Neutrophil (primary cell): ENCODE measurements around the gene TFR2.

Experiments
- H3K27ac ChIP-seq: fragments of 200-600 bp; sonication (generic); 2 replicates; pipeline ENCODE4 v1.5.1; 2016; ENCODE audit warnings: mild to moderate bottlenecking, moderate library complexity
- H3K27me3 ChIP-seq: fragments of 200-600 bp; sonication (generic); 2 replicates; pipeline ENCODE4 v1.6.0; 2016; ENCODE audit warnings: mild to moderate bottlenecking
- H3K36me3 ChIP-seq: fragments of 200-600 bp; sonication (generic); 2 replicates; pipeline ENCODE4 v1.5.1; 2017
- H3K4me1 ChIP-seq, 2 experiments: fragments of 200-600 bp in 1 of 2; sonication (generic) in 1 of 2; 1 replicate in 1 of 2; 2 replicates in 1 of 2; pipeline versions ENCODE4 v1.5.1 to v1.6.1; 2013 to 2016; ENCODE audit warnings: low read depth in 1 of 2, low read length in 1 of 2, mild to moderate bottlenecking in 1 of 2, moderate library complexity in 1 of 2; ENCODE audit not compliant: control insufficient read depth in 1 of 2, insufficient read depth in 1 of 2
- H3K4me3 ChIP-seq, 2 experiments: fragments of 200-600 bp in 1 of 2; sonication (generic) in 1 of 2; 1 replicate in 1 of 2; 2 replicates in 1 of 2; pipeline ENCODE4 v1.5.1; 2013 to 2016; ENCODE audit warnings: low read depth in 1 of 2, low read length in 1 of 2, mild to moderate bottlenecking in 1 of 2, moderate library complexity in 1 of 2
- H3K9me3 ChIP-seq: fragments of 200-600 bp; sonication (generic); 2 replicates; pipeline ENCODE4 v1.5.1; 2016
- TF ChIP-seq, protein P1 (sequence below): fragments of 200-600 bp; sonication (generic); IDR thresholded peaks from 2 replicates; pipeline ENCODE4 v1.5.1; 2016; ENCODE audit warnings: antibody characterized with exemption

The TFR2 gene

DNA sequence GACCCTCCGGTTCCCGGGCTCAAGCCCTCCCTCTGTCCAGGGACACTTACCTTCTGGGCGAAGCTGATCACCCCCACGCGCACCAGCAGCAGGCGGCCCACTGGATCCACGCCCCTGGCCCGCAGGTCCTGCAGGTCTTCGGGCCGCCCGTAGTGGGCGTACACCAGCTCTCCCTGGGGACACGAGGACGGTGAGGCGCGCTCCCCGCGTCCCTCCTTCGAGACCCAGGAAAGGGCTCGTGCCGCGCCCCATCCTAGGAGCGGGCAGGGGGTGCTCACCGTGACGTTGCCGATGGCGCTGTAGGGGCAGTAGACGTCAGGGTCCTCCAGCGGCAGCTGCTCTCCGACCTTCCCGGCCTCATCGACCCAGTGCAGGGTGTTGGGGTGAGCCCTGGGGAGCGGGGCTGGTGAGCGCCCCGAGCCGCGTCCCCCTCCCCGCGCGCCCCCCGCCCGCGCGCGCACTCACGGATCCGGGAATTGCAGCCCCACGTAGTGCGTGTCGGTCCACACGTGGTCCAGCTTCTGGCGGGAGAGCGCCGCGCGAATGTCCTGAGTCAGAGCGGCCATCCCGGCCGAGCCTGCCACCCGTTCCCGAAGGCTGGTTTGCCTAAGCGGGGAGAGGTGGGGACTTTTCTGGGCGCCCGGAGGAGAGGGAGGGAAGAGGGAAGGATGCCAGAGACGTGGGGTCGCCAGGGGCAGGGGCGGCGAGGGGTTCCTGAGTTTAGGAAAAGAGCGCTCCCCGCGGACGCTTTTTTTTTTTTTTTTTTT is 8.2 kb downstream of the TFR2 start:
- TF ChIP-seq, protein P1, sequence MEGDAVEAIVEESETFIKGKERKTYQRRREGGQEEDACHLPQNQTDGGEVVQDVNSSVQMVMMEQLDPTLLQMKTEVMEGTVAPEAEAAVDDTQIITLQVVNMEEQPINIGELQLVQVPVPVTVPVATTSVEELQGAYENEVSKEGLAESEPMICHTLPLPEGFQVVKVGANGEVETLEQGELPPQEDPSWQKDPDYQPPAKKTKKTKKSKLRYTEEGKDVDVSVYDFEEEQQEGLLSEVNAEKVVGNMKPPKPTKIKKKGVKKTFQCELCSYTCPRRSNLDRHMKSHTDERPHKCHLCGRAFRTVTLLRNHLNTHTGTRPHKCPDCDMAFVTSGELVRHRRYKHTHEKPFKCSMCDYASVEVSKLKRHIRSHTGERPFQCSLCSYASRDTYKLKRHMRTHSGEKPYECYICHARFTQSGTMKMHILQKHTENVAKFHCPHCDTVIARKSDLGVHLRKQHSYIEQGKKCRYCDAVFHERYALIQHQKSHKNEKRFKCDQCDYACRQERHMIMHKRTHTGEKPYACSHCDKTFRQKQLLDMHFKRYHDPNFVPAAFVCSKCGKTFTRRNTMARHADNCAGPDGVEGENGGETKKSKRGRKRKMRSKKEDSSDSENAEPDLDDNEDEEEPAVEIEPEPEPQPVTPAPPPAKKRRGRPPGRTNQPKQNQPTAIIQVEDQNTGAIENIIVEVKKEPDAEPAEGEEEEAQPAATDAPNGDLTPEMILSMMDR: peak; percentile 51
- H3K4me3 ChIP-seq: peak overlapping the region; percentile 59 to 73
- no peaks in the 10 kb centered on the region for H3K9me3 ChIP-seq
- no peaks in the 10 kb centered on the region for H3K36me3 ChIP-seq
- peaks cover 11 to 12% of the 10 kb centered on the region in 2 experiments for H3K4me1 ChIP-seq
- peaks cover 67% of the 10 kb centered on the region for H3K27me3 ChIP-seq
- peak overlapping the region; percentile 51 for H3K27ac ChIP-seq

GRCh38 chr7:100630066-100630465 is 11.3 kb downstream of the TFR2 start:
- H3K4me3 ChIP-seq: no peak overlapping the region
- no peaks in the 10 kb centered on the region for H3K36me3 ChIP-seq
- no peaks in the 10 kb centered on the region for H3K9me3 ChIP-seq
- H3K27me3 ChIP-seq: peaks cover 84% of the 10 kb centered on the region
- peaks cover 15 to 22% of the 10 kb centered on the region in 2 experiments for H3K4me1 ChIP-seq
- H3K27ac ChIP-seq: no peak overlapping the region
- TF ChIP-seq, protein P1: no peak

DNA sequence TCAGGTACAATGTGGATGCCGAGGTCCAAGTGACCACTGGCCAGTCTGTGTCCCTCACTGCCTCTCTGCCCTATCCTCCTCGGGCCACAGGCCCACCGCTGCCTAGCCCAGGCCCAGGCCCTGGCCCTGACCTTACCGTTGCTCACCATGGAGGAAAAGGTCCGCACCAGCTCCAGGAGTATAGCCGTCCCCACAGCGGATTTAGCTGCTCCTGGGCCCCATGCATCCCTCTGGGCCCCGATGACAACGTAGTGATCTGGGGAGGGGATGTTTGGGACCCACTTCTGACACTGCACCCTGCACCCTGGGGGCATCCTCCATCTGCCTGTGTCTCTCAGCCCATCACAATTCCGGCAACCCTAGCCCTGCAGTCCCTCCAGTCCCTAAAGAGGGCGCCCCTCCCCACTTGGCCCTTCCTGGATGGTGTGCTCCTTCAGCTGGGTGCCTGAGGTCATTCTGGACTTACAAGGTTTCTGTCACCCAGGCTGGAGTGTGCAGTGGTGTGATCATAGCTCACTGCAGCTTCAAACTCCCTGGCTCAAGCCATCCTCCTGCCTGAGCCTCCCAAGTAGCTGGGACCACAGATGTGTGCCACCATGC is 12.1 kb downstream of the TFR2 start:
- H3K36me3 ChIP-seq: no peaks in the 10 kb centered on the region
- H3K9me3 ChIP-seq: no peaks in the 10 kb centered on the region
- H3K4me1 ChIP-seq: peaks cover 15 to 22% of the 10 kb centered on the region in 2 experiments
- no peak overlapping the region for H3K4me3 ChIP-seq
- TF ChIP-seq, protein P1: no peak
- no peak overlapping the region for H3K27ac ChIP-seq
- H3K27me3 ChIP-seq: peaks cover 84% of the 10 kb centered on the region

- H3K36me3 ChIP-seq: no peaks in the 10 kb centered on the region
- H3K4me3 ChIP-seq: no peak overlapping the region
- H3K4me1 ChIP-seq: peaks cover 4 to 10% of the 10 kb centered on the region in 2 experiments
- peaks cover 66% of the 10 kb centered on the region for H3K27me3 ChIP-seq
- TF ChIP-seq, protein P1: no peak
- no peak overlapping the region for H3K27ac ChIP-seq
- no peaks in the 10 kb centered on the region for H3K9me3 ChIP-seq
Observed at GRCh38 chr7:100627238-100627549, 14.2 kb downstream of the TFR2 start.

- H3K27ac ChIP-seq: no peak overlapping the region
- TF ChIP-seq, protein P1: no peak
Observed at GRCh38 chr7:100626530-100627237, 14.7 kb downstream of the TFR2 start.

More at GRCh38 chr7:100626530-100627237, 14.7 kb downstream of the TFR2 start:
- H3K9me3 ChIP-seq: no peaks in the 10 kb centered on the region
- peaks cover 61% of the 10 kb centered on the region for H3K27me3 ChIP-seq
- no peaks in the 10 kb centered on the region for H3K36me3 ChIP-seq
- peak overlapping the region in 1 of 2 experiments; percentile 42 for H3K4me3 ChIP-seq
- H3K4me1 ChIP-seq: peaks cover 4 to 10% of the 10 kb centered on the region in 2 experiments
